SH-SY5Y (cell line): ENCODE results near the gene ZSCAN10.

Experiments used
- GATA2 ChIP-seq: IDR thresholded peaks from 2 replicates; pipeline ENCODE4 v1.6.1; 2011; ENCODE audit warnings: mild to moderate bottlenecking, low read depth, low read length
- GATA3 ChIP-seq: IDR thresholded peaks from 2 replicates; pipeline ENCODE4 v1.6.1; 2011; ENCODE audit warnings: low read depth, mild to moderate bottlenecking, low read length, moderate library complexity

DNA sequence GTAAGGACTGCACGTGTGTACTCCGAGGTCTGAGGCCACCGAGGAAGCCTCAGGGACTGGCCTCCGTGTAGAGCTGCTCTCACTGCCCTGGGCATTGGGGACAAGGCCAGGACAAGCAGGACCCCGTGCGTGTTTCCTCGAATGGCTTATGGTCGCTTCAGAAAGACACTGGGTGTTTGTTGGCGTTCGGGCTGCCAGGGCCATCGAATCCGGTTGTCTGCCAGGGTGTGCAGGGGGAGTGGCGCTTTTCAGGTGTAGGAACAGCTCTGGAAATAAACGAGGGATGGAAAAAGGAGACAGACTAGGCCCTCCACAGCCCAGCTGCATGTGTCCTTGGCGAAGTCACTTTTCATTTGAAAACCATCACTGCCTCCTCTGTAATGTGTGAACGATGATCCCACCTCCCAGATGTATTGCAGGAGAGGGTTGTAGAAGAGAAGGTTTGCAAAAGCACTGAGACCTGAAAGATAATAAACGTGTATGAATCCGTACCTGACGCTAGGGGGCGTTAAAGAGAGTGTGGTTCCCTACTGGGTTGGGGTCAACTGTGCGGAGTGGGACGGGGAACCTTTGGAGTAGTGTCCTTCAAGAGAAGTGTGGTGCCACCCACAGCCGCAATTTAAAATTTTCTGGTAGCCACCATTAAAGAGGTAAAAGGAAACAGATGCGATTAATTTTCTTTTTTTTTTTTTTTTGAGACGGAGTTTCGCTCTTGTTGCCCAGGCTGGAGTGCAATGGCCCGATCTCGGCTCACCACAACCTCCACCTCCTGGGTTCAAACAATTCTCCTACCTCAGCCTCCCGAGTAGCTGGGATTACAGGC, 2.1 kb upstream of the ZSCAN10 start:
- TF ChIP-seq GATA2, result no peak
- no peak for TF ChIP-seq GATA3
